ENCODE results near the gene BAG1. TPM values are rescaled to one million over a fixed set of nuclear protein-coding genes. Genes with fewer than 3 reads are reported as not detected.

BAG1 gene
- total RNA-seq, 1 experiment from 2014 or later = 51.2 TPM

GRCh38 chr9:33260372-33260771, 4.1 kb downstream of the BAG1 start:
- TF ChIP-seq, protein P1, sequence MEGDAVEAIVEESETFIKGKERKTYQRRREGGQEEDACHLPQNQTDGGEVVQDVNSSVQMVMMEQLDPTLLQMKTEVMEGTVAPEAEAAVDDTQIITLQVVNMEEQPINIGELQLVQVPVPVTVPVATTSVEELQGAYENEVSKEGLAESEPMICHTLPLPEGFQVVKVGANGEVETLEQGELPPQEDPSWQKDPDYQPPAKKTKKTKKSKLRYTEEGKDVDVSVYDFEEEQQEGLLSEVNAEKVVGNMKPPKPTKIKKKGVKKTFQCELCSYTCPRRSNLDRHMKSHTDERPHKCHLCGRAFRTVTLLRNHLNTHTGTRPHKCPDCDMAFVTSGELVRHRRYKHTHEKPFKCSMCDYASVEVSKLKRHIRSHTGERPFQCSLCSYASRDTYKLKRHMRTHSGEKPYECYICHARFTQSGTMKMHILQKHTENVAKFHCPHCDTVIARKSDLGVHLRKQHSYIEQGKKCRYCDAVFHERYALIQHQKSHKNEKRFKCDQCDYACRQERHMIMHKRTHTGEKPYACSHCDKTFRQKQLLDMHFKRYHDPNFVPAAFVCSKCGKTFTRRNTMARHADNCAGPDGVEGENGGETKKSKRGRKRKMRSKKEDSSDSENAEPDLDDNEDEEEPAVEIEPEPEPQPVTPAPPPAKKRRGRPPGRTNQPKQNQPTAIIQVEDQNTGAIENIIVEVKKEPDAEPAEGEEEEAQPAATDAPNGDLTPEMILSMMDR (IDR thresholded peaks at IDR 0.05; ENCODE audit: insufficient read depth in 1 of 2, low read depth in 1 of 2, low read length in 1 of 2, severe bottlenecking in 1 of 2, unreplicated experiment in 1 of 2) = no peak
- intact Hi-C loops (cut with micrococcal nuclease; ENCODE audit: unreplicated experiment) = loop anchor here (10.0 kb wide), 1 partner anchor 64 kb away; no protein-coding TSS in a partner anchor
- no peaks in the 10 kb centered on the region for H3K27me3 ChIP-seq (replicated peaks; ENCODE audit: control insufficient read depth, insufficient read depth, low read length)
- H3K4me3 Mint-ChIP-seq (ENCODE audit: unreplicated experiment) = no peak overlapping the region
- H3K27me3 Mint-ChIP-seq (ENCODE audit: insufficient read depth, unreplicated experiment) = no peaks in the 10 kb centered on the region
- peaks cover 9% of the 10 kb centered on the region for H3K4me1 Mint-ChIP-seq (ENCODE audit: low read depth, unreplicated experiment)
- no peak overlapping the region for H3K4me3 ChIP-seq (ENCODE audit: low read depth, low read length)
- no peak overlapping the region for H3K27ac Mint-ChIP-seq (ENCODE audit: unreplicated experiment)
- no peaks in the 10 kb centered on the region for H3K4me1 ChIP-seq
- H3K36me3 ChIP-seq (ENCODE audit: control insufficient read depth, insufficient read depth, low read length) = peaks cover 6% of the 10 kb centered on the region
- DNase-seq = no peak
- BruUV-seq (replicated peaks) = no TSS peak
- H3K36me3 Mint-ChIP-seq (ENCODE audit: insufficient read depth, unreplicated experiment) = peaks cover 80% of the 10 kb centered on the region
- no peaks in the 10 kb centered on the region for H3K9me3 Mint-ChIP-seq (ENCODE audit: unreplicated experiment)
- H3K9me3 ChIP-seq = no peaks in the 10 kb centered on the region
- ChIA-PET CTCF (no interaction called here), POLR2A (no interaction called here)

DNA sequence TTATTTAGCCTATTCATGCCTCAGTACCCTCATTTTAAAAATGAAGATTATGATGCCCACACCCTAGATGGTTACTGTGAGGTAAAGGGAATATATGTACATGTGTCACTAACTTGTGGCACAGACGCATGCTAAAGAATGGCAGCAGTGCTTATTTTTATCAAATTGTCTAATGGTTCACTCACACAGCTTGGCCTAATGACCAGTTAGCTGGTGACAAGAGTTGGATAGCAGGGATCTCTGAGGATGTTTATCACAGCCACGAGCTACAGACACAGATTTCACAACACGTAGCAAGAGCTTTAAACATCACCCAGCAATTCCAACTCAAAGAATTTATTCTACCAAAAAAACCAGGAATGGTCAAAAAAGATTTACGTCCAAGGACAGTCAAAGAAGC, 7.2 kb downstream of the BAG1 start:
- H3K9me3 ChIP-seq = no peaks in the 10 kb centered on the region
- H3K27me3 Mint-ChIP-seq (ENCODE audit: insufficient read depth, unreplicated experiment) = no peaks in the 10 kb centered on the region
- peaks cover 90% of the 10 kb centered on the region for H3K36me3 Mint-ChIP-seq (ENCODE audit: insufficient read depth, unreplicated experiment)
- peaks cover 10% of the 10 kb centered on the region for H3K36me3 ChIP-seq (ENCODE audit: control insufficient read depth, insufficient read depth, low read length)
- no peaks in the 10 kb centered on the region for H3K4me1 ChIP-seq
- BruUV-seq (replicated peaks) = no TSS peak
- ChIA-PET POLR2A (no interaction called here), CTCF (no interaction called here)
- peaks cover 7% of the 10 kb centered on the region for H3K4me1 Mint-ChIP-seq (ENCODE audit: low read depth, unreplicated experiment)
- H3K4me3 Mint-ChIP-seq (ENCODE audit: unreplicated experiment) = no peak overlapping the region
- no peak overlapping the region for H3K27ac Mint-ChIP-seq (ENCODE audit: unreplicated experiment)
- intact Hi-C loops (cut with micrococcal nuclease; ENCODE audit: unreplicated experiment) = no loop called here
- TF ChIP-seq, protein P1 (IDR thresholded peaks at IDR 0.05; ENCODE audit: insufficient read depth in 1 of 2, low read depth in 1 of 2, low read length in 1 of 2, severe bottlenecking in 1 of 2, unreplicated experiment in 1 of 2) = no peak
- no peak for DNase-seq
- no peak overlapping the region for H3K4me3 ChIP-seq (ENCODE audit: low read depth, low read length)
- no peaks in the 10 kb centered on the region for H3K27me3 ChIP-seq (replicated peaks; ENCODE audit: control insufficient read depth, insufficient read depth, low read length)
- H3K9me3 Mint-ChIP-seq (ENCODE audit: unreplicated experiment) = no peaks in the 10 kb centered on the region

DNA sequence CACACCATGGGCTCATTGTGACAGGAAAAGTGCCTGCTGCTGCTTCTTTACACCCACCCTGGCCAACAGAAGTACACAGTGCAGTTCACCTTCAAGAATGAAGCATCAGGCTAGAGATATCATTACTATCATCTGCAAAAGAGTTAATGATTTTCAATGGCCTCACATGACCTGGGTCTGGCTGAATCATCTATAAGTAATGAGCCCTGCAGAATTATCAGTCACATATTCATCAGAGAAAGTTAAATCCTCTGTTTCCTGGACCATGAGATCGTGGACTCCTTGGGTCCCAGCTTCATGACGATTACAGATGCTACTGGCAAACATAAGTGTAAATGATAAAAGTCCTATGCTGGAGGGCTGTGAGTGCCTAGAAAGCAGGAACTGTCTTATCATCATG, 8.3 kb downstream of the BAG1 start:
- Histone ChIP-seq H3K4me3 (ENCODE audit: low read depth, low read length) (no peak overlapping the region), H3K9me3 (no peaks in the 10 kb centered on the region), H3K4me1 (no peaks in the 10 kb centered on the region), H3K36me3 (ENCODE audit: control insufficient read depth, insufficient read depth, low read length) (peaks cover 10% of the 10 kb centered on the region), H3K27me3 (replicated peaks; ENCODE audit: control insufficient read depth, insufficient read depth, low read length) (no peaks in the 10 kb centered on the region)
- no peak for DNase-seq
- H3K9me3 Mint-ChIP-seq (ENCODE audit: unreplicated experiment) = no peaks in the 10 kb centered on the region
- H3K4me3 Mint-ChIP-seq (ENCODE audit: unreplicated experiment) = no peak overlapping the region
- no peak overlapping the region for H3K27ac Mint-ChIP-seq (ENCODE audit: unreplicated experiment)
- ChIA-PET POLR2A (no interaction called here), CTCF (no interaction called here)
- peaks cover 7% of the 10 kb centered on the region for H3K4me1 Mint-ChIP-seq (ENCODE audit: low read depth, unreplicated experiment)
- TF ChIP-seq, protein P1 (IDR thresholded peaks at IDR 0.05; ENCODE audit: insufficient read depth in 1 of 2, low read depth in 1 of 2, low read length in 1 of 2, severe bottlenecking in 1 of 2, unreplicated experiment in 1 of 2) = no peak
- no peaks in the 10 kb centered on the region for H3K27me3 Mint-ChIP-seq (ENCODE audit: insufficient read depth, unreplicated experiment)
- intact Hi-C loops (cut with micrococcal nuclease; ENCODE audit: unreplicated experiment) = no loop called here
- H3K36me3 Mint-ChIP-seq (ENCODE audit: insufficient read depth, unreplicated experiment) = peaks cover 82% of the 10 kb centered on the region
- no TSS peak for BruUV-seq (replicated peaks)

Measured in Caco-2 (cell line).